HEK293 (cell line): ENCODE data around the gene AMOTL2.

Experiments used
- CTCF ChIA-PET: fragments of 350-600 bp; formaldehyde crosslinking; extraction: SDS; loops from one replicate; lab custom pipeline; 2021; ENCODE audit warnings: antibody characterized with exemption; lab: Yijun Ruan, JAX
- POLR2A ChIA-PET: fragments of 300-600 bp; formaldehyde crosslinking; extraction: SDS; loops from one replicate; lab custom pipeline; 2020; ENCODE audit warnings: antibody characterized with exemption, inconsistent platforms; lab: Yijun Ruan, JAX
- H3K27ac ChIP-seq: fragments of 200-500 bp; sonication (Bioruptor generic); 2 replicates; pipeline ENCODE4 v1.5.1; 2014; ENCODE audit warnings: low read depth, low read length, control low read depth, inconsistent platforms; ENCODE audit errors: extremely low read depth
- H3K36me3 ChIP-seq, 2 experiments: fragments of 200-500 bp in 1 of 2; sonication (Bioruptor generic) in 1 of 2; 1 replicate in 1 of 2; 2 replicates in 1 of 2; pipeline ENCODE4 v1.5.1; 2014 to 2017; ENCODE audit warnings: inconsistent platforms in 2 of 2, low read length in 2 of 2; ENCODE audit not compliant: control insufficient read depth in 2 of 2, insufficient read depth in 1 of 2
- H3K4me1 ChIP-seq: fragments of 200-500 bp; sonication (Bioruptor generic); 2 replicates; pipeline ENCODE4 v1.5.1; 2014; ENCODE audit warnings: mild to moderate bottlenecking, low read length, inconsistent platforms; ENCODE audit not compliant: control insufficient read depth, insufficient read depth
- H3K4me3 ChIP-seq: 2 replicates; pipeline ENCODE4 v1.5.1; 2011; ENCODE audit warnings: low read depth, mild to moderate bottlenecking, control low read depth, low read length, moderate library complexity
- H3K9me3 ChIP-seq: fragments of 200-500 bp; sonication (Bioruptor generic); 2 replicates; pipeline ENCODE4 v1.5.1; 2014; ENCODE audit warnings: low read depth, low read length, inconsistent platforms; ENCODE audit not compliant: control insufficient read depth, insufficient read depth
- GLI2 ChIP-seq: fragments of 450-650 bp; formaldehyde crosslinking; IDR thresholded peaks from 2 replicates; pipeline ENCODE4; 2017; ENCODE audit warnings: missing biosample characterization, missing genetic modification characterization, low read depth, borderline replicate concordance
- INSM2 ChIP-seq: fragments of 450-650 bp; formaldehyde crosslinking; IDR thresholded peaks from 2 replicates; pipeline ENCODE4 v1.5.1; 2016; ENCODE audit warnings: missing biosample characterization, missing genetic modification characterization
- KLF1 ChIP-seq: fragments of 450-650 bp; formaldehyde crosslinking; IDR thresholded peaks from 2 replicates; pipeline ENCODE4 v1.5.1; 2016; ENCODE audit warnings: missing biosample characterization, missing genetic modification characterization
- MYNN ChIP-seq: fragments of 450-650 bp; formaldehyde crosslinking; IDR thresholded peaks from 2 replicates; pipeline ENCODE4 v1.5.1; 2016; ENCODE audit warnings: missing biosample characterization, missing genetic modification characterization, borderline replicate concordance
- OVOL3 ChIP-seq: fragments of 450-650 bp; formaldehyde crosslinking; IDR thresholded peaks from 2 replicates; pipeline ENCODE4 v1.5.1; 2016; ENCODE audit warnings: missing biosample characterization, missing genetic modification characterization
- SP3 ChIP-seq: fragments of 450-650 bp; formaldehyde crosslinking; IDR thresholded peaks from 2 replicates; pipeline ENCODE4 v1.5.1; 2016; ENCODE audit warnings: missing biosample characterization, missing genetic modification characterization
- TRIM28 ChIP-seq: IDR thresholded peaks from 2 replicates; pipeline ENCODE4 v1.6.1; 2011; ENCODE audit warnings: low read length, control low read depth, borderline replicate concordance
- YY2 ChIP-seq: fragments of 450-650 bp; formaldehyde crosslinking; IDR thresholded peaks from 2 replicates; pipeline ENCODE4 v1.5.1; 2016; ENCODE audit warnings: missing biosample characterization, missing genetic modification characterization
- ZBTB48 ChIP-seq: fragments of 450-650 bp; formaldehyde crosslinking; IDR thresholded peaks from 2 replicates; pipeline ENCODE4 v1.5.1; 2016; ENCODE audit warnings: missing biosample characterization, missing genetic modification characterization
- ZNF311 ChIP-seq: fragments of 450-650 bp; formaldehyde crosslinking; IDR thresholded peaks from 2 replicates; pipeline ENCODE4 v1.5.1; 2017; ENCODE audit warnings: missing biosample characterization, missing genetic modification characterization, borderline replicate concordance
- ZNF394 ChIP-seq: fragments of 450-650 bp; formaldehyde crosslinking; IDR thresholded peaks from 2 replicates; pipeline ENCODE4 v1.5.1; 2016; ENCODE audit warnings: missing biosample characterization, missing genetic modification characterization, mild to moderate bottlenecking, moderate library complexity, borderline replicate concordance
- ZNF701 ChIP-seq: fragments of 450-650 bp; formaldehyde crosslinking; IDR thresholded peaks from 2 replicates; pipeline ENCODE4 v1.5.1; 2016; ENCODE audit warnings: missing biosample characterization, missing genetic modification characterization
- ZSCAN30 ChIP-seq: fragments of 450-650 bp; IDR thresholded peaks from 2 replicates; pipeline ENCODE4 v1.5.1; 2018; ENCODE audit warnings: missing biosample characterization, mild to moderate bottlenecking, missing genetic modification characterization, moderate library complexity
- TF ChIP-seq, protein P1 (sequence below): fragments of 450-650 bp; formaldehyde crosslinking; IDR thresholded peaks from 2 replicates; pipeline ENCODE4 v1.5.1; 2016; ENCODE audit warnings: missing biosample characterization, missing genetic modification characterization, borderline replicate concordance
- TF ChIP-seq, protein P2 (sequence below): fragments of 450-650 bp; formaldehyde crosslinking; IDR thresholded peaks from 2 replicates; pipeline ENCODE4 v1.5.1; 2016; ENCODE audit warnings: missing biosample characterization, missing genetic modification characterization
- TF ChIP-seq, protein P3 (sequence below): fragments of 450-650 bp; formaldehyde crosslinking; IDR thresholded peaks from 2 replicates; pipeline ENCODE4 v1.5.1; 2016; ENCODE audit warnings: missing biosample characterization, missing genetic modification characterization

Gene AMOTL2

DNA sequence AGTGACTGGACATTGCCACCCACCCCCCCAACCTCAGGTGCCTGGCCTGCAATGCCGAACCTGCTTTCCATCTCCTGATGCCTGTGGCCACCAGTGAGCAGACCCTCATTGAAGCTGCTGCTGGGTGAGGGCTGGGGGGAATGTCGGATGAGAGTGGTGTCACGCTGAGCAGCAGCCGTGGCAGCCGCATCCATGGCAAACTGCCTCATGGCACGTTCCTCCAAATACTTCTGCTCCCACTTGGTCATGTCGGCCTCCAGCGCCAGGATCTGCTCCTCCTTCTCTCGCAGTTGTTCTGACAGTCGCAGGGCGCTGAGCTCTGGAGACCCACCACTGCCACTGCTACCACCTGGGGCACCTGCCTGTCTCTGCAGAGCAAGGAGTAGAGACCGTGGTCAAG lies 14.2 kb downstream of the AMOTL2 start:
- TF ChIP-seq INSM2 (no peak), TRIM28 (no peak), SP3 (tag by site-specific recombination) (no peak), OVOL3 (tag by site-specific recombination) (no peak), KLF1 (tag by site-specific recombination) (no peak), ZNF311 (tag by site-specific recombination) (no peak), GLI2 (tag by site-specific recombination) (no peak), ZBTB48 (tag by site-specific recombination) (no peak), ZNF394 (no peak), YY2 (no peak), ZSCAN30 (tag by site-specific recombination) (no peak), ZNF701 (no peak), MYNN (tag by site-specific recombination) (no peak)
- TF ChIP-seq, protein P1, sequence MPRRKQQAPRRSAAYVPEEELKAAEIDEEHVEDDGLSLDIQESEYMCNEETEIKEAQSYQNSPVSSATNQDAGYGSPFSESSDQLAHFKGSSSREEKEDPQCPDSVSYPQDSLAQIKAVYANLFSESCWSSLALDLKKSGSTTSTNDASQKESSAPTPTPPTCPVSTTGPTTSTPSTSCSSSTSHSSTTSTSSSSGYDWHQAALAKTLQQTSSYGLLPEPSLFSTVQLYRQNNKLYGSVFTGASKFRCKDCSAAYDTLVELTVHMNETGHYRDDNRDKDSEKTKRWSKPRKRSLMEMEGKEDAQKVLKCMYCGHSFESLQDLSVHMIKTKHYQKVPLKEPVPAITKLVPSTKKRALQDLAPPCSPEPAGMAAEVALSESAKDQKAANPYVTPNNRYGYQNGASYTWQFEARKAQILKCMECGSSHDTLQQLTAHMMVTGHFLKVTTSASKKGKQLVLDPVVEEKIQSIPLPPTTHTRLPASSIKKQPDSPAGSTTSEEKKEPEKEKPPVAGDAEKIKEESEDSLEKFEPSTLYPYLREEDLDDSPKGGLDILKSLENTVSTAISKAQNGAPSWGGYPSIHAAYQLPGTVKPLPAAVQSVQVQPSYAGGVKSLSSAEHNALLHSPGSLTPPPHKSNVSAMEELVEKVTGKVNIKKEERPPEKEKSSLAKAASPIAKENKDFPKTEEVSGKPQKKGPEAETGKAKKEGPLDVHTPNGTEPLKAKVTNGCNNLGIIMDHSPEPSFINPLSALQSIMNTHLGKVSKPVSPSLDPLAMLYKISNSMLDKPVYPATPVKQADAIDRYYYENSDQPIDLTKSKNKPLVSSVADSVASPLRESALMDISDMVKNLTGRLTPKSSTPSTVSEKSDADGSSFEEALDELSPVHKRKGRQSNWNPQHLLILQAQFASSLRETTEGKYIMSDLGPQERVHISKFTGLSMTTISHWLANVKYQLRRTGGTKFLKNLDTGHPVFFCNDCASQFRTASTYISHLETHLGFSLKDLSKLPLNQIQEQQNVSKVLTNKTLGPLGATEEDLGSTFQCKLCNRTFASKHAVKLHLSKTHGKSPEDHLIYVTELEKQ (tag by site-specific recombination): no peak
- TF ChIP-seq, protein P2, sequence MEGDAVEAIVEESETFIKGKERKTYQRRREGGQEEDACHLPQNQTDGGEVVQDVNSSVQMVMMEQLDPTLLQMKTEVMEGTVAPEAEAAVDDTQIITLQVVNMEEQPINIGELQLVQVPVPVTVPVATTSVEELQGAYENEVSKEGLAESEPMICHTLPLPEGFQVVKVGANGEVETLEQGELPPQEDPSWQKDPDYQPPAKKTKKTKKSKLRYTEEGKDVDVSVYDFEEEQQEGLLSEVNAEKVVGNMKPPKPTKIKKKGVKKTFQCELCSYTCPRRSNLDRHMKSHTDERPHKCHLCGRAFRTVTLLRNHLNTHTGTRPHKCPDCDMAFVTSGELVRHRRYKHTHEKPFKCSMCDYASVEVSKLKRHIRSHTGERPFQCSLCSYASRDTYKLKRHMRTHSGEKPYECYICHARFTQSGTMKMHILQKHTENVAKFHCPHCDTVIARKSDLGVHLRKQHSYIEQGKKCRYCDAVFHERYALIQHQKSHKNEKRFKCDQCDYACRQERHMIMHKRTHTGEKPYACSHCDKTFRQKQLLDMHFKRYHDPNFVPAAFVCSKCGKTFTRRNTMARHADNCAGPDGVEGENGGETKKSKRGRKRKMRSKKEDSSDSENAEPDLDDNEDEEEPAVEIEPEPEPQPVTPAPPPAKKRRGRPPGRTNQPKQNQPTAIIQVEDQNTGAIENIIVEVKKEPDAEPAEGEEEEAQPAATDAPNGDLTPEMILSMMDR (tag by site-specific recombination): no peak
- TF ChIP-seq, protein P3, sequence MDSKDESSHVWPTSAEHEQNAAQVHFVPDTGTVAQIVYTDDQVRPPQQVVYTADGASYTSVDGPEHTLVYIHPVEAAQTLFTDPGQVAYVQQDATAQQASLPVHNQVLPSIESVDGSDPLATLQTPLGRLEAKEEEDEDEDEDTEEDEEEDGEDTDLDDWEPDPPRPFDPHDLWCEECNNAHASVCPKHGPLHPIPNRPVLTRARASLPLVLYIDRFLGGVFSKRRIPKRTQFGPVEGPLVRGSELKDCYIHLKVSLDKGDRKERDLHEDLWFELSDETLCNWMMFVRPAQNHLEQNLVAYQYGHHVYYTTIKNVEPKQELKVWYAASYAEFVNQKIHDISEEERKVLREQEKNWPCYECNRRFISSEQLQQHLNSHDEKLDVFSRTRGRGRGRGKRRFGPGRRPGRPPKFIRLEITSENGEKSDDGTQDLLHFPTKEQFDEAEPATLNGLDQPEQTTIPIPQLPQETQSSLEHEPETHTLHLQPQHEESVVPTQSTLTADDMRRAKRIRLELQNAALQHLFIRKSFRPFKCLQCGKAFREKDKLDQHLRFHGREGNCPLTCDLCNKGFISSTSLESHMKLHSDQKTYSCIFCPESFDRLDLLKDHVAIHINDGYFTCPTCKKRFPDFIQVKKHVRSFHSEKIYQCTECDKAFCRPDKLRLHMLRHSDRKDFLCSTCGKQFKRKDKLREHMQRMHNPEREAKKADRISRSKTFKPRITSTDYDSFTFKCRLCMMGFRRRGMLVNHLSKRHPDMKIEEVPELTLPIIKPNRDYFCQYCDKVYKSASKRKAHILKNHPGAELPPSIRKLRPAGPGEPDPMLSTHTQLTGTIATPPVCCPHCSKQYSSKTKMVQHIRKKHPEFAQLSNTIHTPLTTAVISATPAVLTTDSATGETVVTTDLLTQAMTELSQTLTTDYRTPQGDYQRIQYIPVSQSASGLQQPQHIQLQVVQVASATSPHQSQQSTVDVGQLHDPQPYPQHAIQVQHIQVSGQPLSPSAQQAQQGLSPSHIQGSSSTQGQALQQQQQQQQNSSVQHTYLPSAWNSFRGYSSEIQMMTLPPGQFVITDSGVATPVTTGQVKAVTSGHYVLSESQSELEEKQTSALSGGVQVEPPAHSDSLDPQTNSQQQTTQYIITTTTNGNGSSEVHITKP (tag by site-specific recombination): no peak
- peaks cover 0 to 90% of the 10 kb centered on the region in 2 experiments; a peak in 2 of 3 replicates for H3K36me3 ChIP-seq
- H3K4me1 ChIP-seq: peaks cover 7% of the 10 kb centered on the region; the same call in 1 of the 2 replicates
- ChIA-PET CTCF (interaction anchor here (0.6 kb wide), 1 partner anchor 229 kb away, joined by 5 read pairs; no protein-coding TSS in a partner anchor), POLR2A (no interaction called here)
- H3K4me3 ChIP-seq: no peak overlapping the region
- H3K9me3 ChIP-seq: no peaks in the 10 kb centered on the region
- no peak overlapping the region for H3K27ac ChIP-seq
